Common myeloid progenitor, CD34-positive (primary cell): ENCODE data around the gene CACNG4.
A peak's percentile ranks its signal among the peaks of the same experiment; 100 is the strongest.

Experiments
- CTCF ChIA-PET: fragments of 350-600 bp; sonication (Branson Sonifier 250); formaldehyde crosslinking; loops from one replicate; lab custom pipeline; 2021; ENCODE audit warnings: antibody characterized with exemption; lab: Charles Lee
- POLR2A ChIA-PET: fragments of 350-600 bp; sonication (Branson Sonifier 250); formaldehyde crosslinking; loops from one replicate; lab custom pipeline; 2021; ENCODE audit warnings: antibody characterized with exemption; lab: Charles Lee
- DNase-seq, 3 donors: peaks; one replicate each; pipeline versions ENCODE4 v3.0.0 to v3.0.0-alpha.2; 2013
- H3K27ac ChIP-seq, 2 experiments: 1 replicate in 1 of 2; 2 replicates in 1 of 2; pipeline ENCODE4 v1.7.0; 2013; ENCODE audit warnings: inconsistent platforms in 2 of 2, low read length in 2 of 2, mild to moderate bottlenecking in 2 of 2, low read depth in 1 of 2, moderate library complexity in 1 of 2; ENCODE audit not compliant: severe bottlenecking in 2 of 2, insufficient read depth in 1 of 2, poor library complexity in 1 of 2
- H3K27me3 ChIP-seq, 5 experiments: replicated peaks in 2 of 5; 1 replicate in 3 of 5; 2 replicates in 2 of 5; pipeline versions ENCODE4 v1.6.1 to v1.7.0; 2013; ENCODE audit warnings: low read length in 4 of 5, mild to moderate bottlenecking in 2 of 5, moderate library complexity in 2 of 5, inconsistent platforms in 1 of 5; ENCODE audit not compliant: insufficient read depth in 5 of 5, control insufficient read depth in 4 of 5
- H3K36me3 ChIP-seq, 4 experiments: 1 replicate in 2 of 4; 2 replicates in 2 of 4; pipeline versions ENCODE4 v1.6.1 to v1.7.0; 2013; ENCODE audit warnings: low read length in 3 of 4, control low read depth in 1 of 4, mild to moderate bottlenecking in 1 of 4; ENCODE audit not compliant: control insufficient read depth in 4 of 4, insufficient read depth in 4 of 4
- H3K4me1 ChIP-seq, 4 experiments: 1 replicate in 3 of 4; 2 replicates in 1 of 4; pipeline versions ENCODE4 v1.6.1 to v1.7.1; 2013; ENCODE audit warnings: low read length in 3 of 4, mild to moderate bottlenecking in 3 of 4, control low read depth in 1 of 4, inconsistent platforms in 1 of 4, moderate library complexity in 1 of 4; ENCODE audit not compliant: control insufficient read depth in 4 of 4, insufficient read depth in 4 of 4; ENCODE audit errors: control extremely low read depth in 1 of 4
- H3K4me3 ChIP-seq, 7 experiments: 1 replicate in 4 of 7; 2 replicates in 3 of 7; pipeline versions ENCODE4 v1.5.1 to v1.7.0; 2013; ENCODE audit warnings: mild to moderate bottlenecking in 7 of 7, low read length in 6 of 7, moderate library complexity in 6 of 7, inconsistent platforms in 2 of 7, low read depth in 2 of 7, control low read depth in 1 of 7; ENCODE audit not compliant: insufficient read depth in 4 of 7, control insufficient read depth in 1 of 7; ENCODE audit errors: extremely low read depth in 1 of 7
- H3K9me3 ChIP-seq, 5 experiments: 1 replicate in 4 of 5; 2 replicates in 1 of 5; pipeline versions ENCODE4 v1.6.1 to v1.7.1; 2013; ENCODE audit warnings: low read length in 4 of 5, mild to moderate bottlenecking in 2 of 5, inconsistent platforms in 1 of 5, low read depth in 1 of 5, moderate library complexity in 1 of 5; ENCODE audit not compliant: control insufficient read depth in 4 of 5, insufficient read depth in 2 of 5; ENCODE audit errors: control extremely low read depth in 1 of 5
- WGBS: methylation state at CpG from one replicate; pipeline ENCODE4 v1.1.5; 2013; ENCODE audit not compliant: insufficient coverage; 5-methylcytosine and 5-hydroxymethylcytosine counted together

CACNG4 gene

GRCh38 chr17:66943484-66943883 is 21.0 kb upstream of the CACNG4 start:
- DNase-seq: peak in 1 of 3 donors; percentile 13
- Histone ChIP-seq H3K4me3 (no peak overlapping the region), H3K36me3 (no peaks in the 10 kb centered on the region), H3K27me3 (no peaks in the 10 kb centered on the region), H3K4me1 (peaks cover 0 to 45% (median 28%) of the 10 kb centered on the region in 4 experiments), H3K9me3 (peaks cover 0 to 3% (median 0%) of the 10 kb centered on the region in 5 experiments), H3K27ac (no peak overlapping the region)
- WGBS: 81% methylated on average over 4 of the region's 6 CpGs
- ChIA-PET POLR2A (no interaction called here), CTCF (interaction anchor here (1.0 kb wide), 1 partner anchor 10 kb away, joined by 3 read pairs; no protein-coding TSS in a partner anchor)

- ChIA-PET POLR2A (no interaction called here), CTCF (interaction anchor here (1.3 kb wide), 1 partner anchor 35 kb away, joined by 4 read pairs; no protein-coding TSS in a partner anchor)
- DNase-seq: peak in 1 of 3 donors; percentile 49
- Histone ChIP-seq H3K4me3 (peak overlapping the region in 5 of 7 experiments; percentile 8 to 63 (median 47)), H3K9me3 (no peaks in the 10 kb centered on the region), H3K27me3 (no peaks in the 10 kb centered on the region), H3K27ac (no peak overlapping the region), H3K4me1 (peaks cover 0 to 45% (median 28%) of the 10 kb centered on the region in 4 experiments), H3K36me3 (no peaks in the 10 kb centered on the region)
- 10% methylated on average over 13 of the region's 15 CpGs for WGBS
These were observed 20.0 kb upstream of the CACNG4 start for GRCh38 chr17:66944351-66945146.

GRCh38 chr17:66945147-66945835 is 19.2 kb upstream of the CACNG4 start:
- Histone ChIP-seq H3K27me3 (no peaks in the 10 kb centered on the region), H3K9me3 (no peaks in the 10 kb centered on the region), H3K4me1 (peaks cover 0 to 45% (median 28%) of the 10 kb centered on the region in 4 experiments), H3K36me3 (no peaks in the 10 kb centered on the region), H3K27ac (no peak overlapping the region), H3K4me3 (peak overlapping the region in 5 of 7 experiments; percentile 13 to 63 (median 47))
- 1% methylated on average over 12 of the region's 18 CpGs for WGBS
- ChIA-PET CTCF (interaction anchor here (1.1 to 1.3 kb wide), 2 partner anchors 36 to 46 kb away, joined by 3 to 4 read pairs; no protein-coding TSS in a partner anchor), POLR2A (no interaction called here)
- peak; percentile 29 to 90 (median 76) for DNase-seq

- Histone ChIP-seq H3K27ac (no peak overlapping the region), H3K36me3 (no peaks in the 10 kb centered on the region), H3K27me3 (no peaks in the 10 kb centered on the region), H3K4me3 (no peak overlapping the region), H3K4me1 (peaks cover 0 to 45% (median 28%) of the 10 kb centered on the region in 4 experiments), H3K9me3 (no peaks in the 10 kb centered on the region)
- no peak for DNase-seq
- 93% methylated on average over 5 of the region's 6 CpGs for WGBS
- ChIA-PET CTCF (interaction anchor here (1.0 to 1.1 kb wide), 2 partner anchors 46 to 116 kb away, joined by 3 to 4 read pairs; no protein-coding TSS in a partner anchor), POLR2A (interaction anchor here (0.6 kb wide), 1 partner anchor 201 kb away, joined by 4 read pairs; no protein-coding TSS in a partner anchor)
These were observed 18.3 kb upstream of the CACNG4 start for GRCh38 chr17:66946251-66946650.

GRCh38 chr17:66947311-66947710 is 17.2 kb upstream of the CACNG4 start:
- 100% methylated on average over 3 of the region's 6 CpGs for WGBS
- CTCF ChIA-PET: interaction anchor here (0.9 to 1.0 kb wide), 2 partner anchors 31 to 115 kb away, joined by 3 to 4 read pairs; no protein-coding TSS in a partner anchor
- Histone ChIP-seq H3K9me3 (no peaks in the 10 kb centered on the region), H3K36me3 (no peaks in the 10 kb centered on the region), H3K4me1 (peaks cover 0 to 39% (median 25%) of the 10 kb centered on the region in 4 experiments), H3K27ac (no peak overlapping the region), H3K27me3 (no peaks in the 10 kb centered on the region), H3K4me3 (no peak overlapping the region)
- POLR2A ChIA-PET: no interaction called here
- no peak for DNase-seq

- DNase-seq: no peak
- H3K27me3 ChIP-seq: no peaks in the 10 kb centered on the region
- H3K4me3 ChIP-seq: no peak overlapping the region
- H3K27ac ChIP-seq: no peak overlapping the region
- WGBS: 79% methylated on average over 10 of the region's 11 CpGs
- no peaks in the 10 kb centered on the region for H3K36me3 ChIP-seq
- peaks cover 0 to 34% (median 22%) of the 10 kb centered on the region in 4 experiments for H3K4me1 ChIP-seq
- no peaks in the 10 kb centered on the region for H3K9me3 ChIP-seq
- ChIA-PET CTCF (interaction anchor here (0.9 kb wide), 1 partner anchor 32 kb away, joined by 3 read pairs; no protein-coding TSS in a partner anchor), POLR2A (no interaction called here)
These were observed 16.3 kb upstream of the CACNG4 start for GRCh38 chr17:66948061-66948750.
